HG02571 (cell line): ENCODE results near the gene COQ8B.

Experiments used
- ATAC-seq: cut with Tn5 transposase; IDR thresholded peaks from one replicate; pipeline ENCODE4 v1.9.1; 2021; ENCODE audit warnings: mild to moderate bottlenecking, moderate library complexity; ENCODE audit not compliant: unreplicated experiment

COQ8B gene

DNA sequence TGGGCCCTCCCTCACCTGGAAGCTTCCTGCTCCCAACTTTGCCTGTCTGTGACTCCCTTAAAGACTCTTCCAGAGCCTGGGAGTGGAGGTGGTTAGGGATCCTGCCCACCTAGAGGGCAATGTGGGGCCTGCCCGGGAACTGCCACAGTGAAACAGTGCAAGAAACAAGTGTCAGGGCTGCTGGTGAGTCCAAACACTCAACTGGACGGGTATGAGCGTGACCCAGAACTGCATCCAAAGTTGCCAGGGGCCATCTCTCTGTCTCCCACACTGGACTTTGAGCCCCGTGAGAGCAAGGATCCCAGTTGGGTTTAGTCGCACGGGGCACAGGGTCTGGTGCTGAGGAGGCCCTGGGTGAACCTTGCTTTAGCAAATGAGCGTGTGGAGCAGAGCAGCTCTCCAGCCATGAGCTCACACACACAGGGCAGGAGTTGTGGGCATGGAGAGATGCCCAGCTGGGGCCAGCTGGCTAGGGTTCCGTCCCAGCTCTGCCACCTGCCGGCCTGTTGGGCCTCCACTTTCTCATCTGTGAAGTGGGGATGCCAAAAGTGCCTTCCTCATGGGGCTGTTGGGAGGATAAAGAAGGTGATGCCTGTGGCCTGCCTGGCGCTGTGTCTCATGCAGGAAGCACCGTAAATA, 23.4 kb downstream of the COQ8B start:
- no peak for ATAC-seq

DNA sequence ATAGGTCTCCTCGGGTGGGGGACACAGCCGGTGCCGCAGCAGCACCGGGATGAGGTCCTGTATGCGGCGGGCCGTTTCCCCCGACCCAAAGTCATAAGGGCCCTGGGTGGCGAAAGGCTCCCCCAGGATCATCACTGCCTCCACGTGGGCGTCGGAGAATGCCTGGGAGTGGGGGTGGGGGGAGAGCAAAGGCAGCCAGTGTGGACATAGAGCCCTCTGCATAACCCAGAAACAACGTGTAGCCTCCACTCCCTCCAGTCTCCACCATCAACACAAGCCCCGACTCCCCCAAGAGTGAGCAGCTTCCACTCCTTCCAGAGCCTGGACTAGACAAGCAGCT, 24.5 kb downstream of the COQ8B start:
- no peak for ATAC-seq

GRCh38 chr19:40691421-40692211, 25.1 kb downstream of the COQ8B start:
- no peak for ATAC-seq

- no peak for ATAC-seq
Measured at GRCh38 chr19:40690693-40691420, 25.8 kb downstream of the COQ8B start.

- ATAC-seq: no peak
Measured at GRCh38 chr19:40690050-40690692, 26.5 kb downstream of the COQ8B start, which contains the start of gene NUMBL. Gene NUMBL (minus strand): TSS chr19:40690651. CDS start chr19:40690483, 168 bp downstream.

DNA sequence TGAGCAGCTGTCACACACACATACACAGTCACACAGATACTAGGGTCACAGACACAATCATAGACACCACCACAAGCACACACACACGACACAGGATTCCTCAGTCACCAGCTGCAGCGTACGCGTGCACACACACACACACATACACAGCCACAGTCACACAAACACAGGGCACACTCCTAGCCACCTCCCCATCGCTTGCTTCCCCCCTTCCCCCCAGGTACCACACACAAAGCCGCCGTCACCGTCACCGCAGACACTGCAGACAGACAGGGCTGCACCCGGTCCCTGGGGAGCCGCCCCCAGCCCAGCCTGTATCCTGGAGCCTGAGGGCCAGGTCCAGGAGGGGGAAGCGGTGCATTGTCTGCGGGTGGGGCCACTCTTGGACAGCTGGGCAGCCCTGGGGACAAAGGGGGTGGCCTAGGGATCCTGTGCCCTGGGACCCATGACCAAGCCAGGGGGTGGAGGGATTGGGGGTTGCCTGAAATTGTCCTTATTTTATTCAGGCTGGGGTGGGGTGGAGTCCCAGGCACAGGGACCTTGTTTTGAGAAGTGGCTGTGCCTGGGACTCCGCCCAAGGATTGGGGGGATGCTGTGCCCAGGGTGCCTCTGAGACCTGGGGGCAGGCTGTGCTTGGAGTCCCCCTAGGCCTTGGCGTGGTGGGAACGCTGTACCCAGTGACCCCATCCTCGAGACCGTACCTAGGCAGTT, 27.2 kb downstream of the COQ8B start:
- no peak for ATAC-seq

- ATAC-seq: no peak
Measured at GRCh38 chr19:40688987-40689338, 27.7 kb downstream of the COQ8B start.

GRCh38 chr19:40688309-40688708, 28.4 kb downstream of the COQ8B start:
- no peak for ATAC-seq

DNA sequence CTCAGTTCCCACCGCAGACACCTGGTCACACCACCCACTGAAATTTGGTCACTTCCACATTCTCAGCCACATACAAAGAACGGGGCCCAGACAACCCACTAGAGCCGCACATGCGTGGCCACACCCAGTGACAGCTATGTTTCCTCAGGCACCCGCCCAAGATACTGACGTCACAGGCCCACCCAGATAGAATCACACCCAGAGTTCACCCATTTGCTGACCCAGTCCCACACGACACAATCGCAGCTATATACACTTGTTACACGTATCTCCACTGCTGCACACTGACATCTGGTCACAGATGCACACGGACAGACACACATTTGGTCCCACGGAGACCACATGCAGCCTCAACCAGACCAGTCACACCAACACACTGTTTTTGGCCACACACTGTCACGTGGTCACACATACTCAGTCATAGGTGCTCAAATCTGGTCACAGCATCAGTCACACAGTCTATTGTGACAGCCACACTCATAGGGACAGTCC, 29.1 kb downstream of the COQ8B start:
- ATAC-seq: no peak

- ATAC-seq: no peak
Measured at GRCh38 chr19:40686882-40687524, 29.7 kb downstream of the COQ8B start.

GRCh38 chr19:40685563-40685962, 31.1 kb downstream of the COQ8B start:
- ATAC-seq: no peak

DNA sequence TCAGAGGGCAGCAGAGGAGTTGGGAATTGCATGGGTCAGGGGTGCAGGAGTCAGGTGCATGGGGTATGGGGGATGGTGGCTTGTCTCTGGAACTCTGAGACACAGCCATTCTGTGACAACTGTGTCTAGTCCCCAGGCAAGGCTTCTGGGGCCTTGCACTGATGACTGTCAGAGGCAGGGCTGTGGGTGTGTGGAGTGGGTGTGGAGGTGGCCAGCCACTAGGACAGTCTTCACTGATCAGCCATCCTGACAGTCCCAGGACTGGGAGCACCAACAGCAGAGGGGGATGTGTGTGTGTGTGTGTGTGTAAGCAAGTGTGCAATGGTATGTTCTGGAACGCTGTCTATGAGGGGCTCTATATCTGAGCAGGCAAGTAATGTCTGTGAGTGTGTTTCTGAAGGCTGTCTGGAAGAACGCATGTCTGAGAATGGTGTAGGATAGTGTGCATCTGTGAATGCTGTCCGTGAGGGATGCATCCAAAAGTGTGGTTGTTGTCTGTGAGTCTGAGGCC, 31.6 kb downstream of the COQ8B start:
- ATAC-seq: no peak

DNA sequence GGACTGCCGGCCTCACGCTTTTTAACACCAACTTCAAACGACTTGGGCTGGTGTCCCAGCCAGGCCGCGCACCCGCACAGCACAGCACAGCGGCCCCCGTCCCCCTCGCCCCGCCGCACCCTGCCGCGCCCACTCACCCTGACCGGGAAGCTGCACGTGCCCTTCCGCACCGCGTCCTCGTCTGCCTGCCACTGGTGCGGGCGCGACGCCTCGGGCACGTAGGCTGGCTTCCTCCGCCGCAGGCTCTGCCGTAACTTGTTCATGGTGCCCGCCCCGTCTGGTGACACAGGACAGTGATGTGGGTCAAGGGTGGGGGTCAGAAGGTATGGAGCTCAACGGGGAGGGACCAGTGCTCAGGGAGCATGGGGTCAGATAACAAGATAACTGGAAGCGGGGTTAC, 32.4 kb downstream of the COQ8B start:
- no peak for ATAC-seq

- no peak for ATAC-seq
Measured at GRCh38 chr19:40683437-40683836, 33.2 kb downstream of the COQ8B start.

- no peak for ATAC-seq
Measured at GRCh38 chr19:40682431-40682964, 34.2 kb downstream of the COQ8B start.

GRCh38 chr19:40681039-40681438, 35.6 kb downstream of the COQ8B start:
- ATAC-seq: no peak

DNA sequence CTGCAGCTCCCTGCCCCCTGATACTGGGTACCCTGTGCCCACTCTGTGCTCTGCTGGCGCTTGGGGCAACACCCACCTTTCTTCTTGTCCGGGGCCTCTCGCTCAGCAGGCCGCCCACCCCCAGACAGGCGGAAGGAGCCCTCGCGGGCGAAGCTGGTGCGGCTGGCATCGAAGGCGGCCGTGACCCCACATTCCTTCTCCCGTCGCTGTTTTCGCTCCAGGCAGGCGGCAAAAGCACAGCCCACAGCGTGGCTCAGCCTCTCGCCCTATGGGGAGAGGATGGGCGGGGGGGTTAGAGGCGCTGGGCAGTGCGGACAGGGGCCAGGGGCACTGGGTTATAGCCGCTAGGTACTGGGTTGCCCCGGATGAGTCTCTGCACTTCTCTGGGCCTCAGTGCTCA, 39.5 kb downstream of the COQ8B start:
- no peak for ATAC-seq

- no peak for ATAC-seq
Measured at GRCh38 chr19:40674291-40674690, 42.4 kb downstream of the COQ8B start.

DNA sequence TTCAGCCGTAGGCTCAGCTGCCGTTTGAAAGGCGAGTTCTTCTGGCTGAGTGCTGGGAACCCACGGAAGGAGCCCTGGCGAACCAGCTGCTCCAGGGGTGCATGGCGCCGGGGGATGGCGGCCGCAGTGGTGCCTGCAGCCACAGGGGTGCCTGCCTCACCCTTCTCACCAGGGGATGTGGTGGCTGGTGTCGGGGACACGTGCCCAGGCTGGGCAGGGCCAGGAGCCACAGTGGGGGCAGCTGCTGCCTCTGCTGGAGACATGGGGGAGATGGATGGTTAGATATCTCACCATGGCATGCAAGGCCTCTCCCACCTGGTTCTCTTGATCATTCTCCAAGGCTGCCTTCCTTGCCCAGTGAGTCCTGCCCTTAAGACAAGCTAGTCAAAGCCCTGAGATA, 43.3 kb downstream of the COQ8B start:
- ATAC-seq: no peak
